Measurements from ENCODE around the gene PITPNM1.

- no peak for TF ChIP-seq EZH2 (IDR thresholded peaks at IDR 0.05; ENCODE audit: borderline replicate concordance, low read depth, low read length, poor library complexity, severe bottlenecking)
- TF ChIP-seq CTCF (conservative IDR thresholded peaks at IDR 0.05; ENCODE audit: low read depth, low read length) = no peak
Observed at GRCh38 chr11:67492801-67493547, 12.2 kb downstream of the PITPNM1 start.

Measured in A673 (cell line).